MM.1S (cell line): ENCODE results near the gene NABP1.

Source experiments
- EZH2phosphoT487 ChIP-seq: fragments of 300-600 bp; sonication (generic); IDR thresholded peaks from 2 replicates; pipeline ENCODE4 v1.6.1; 2018; ENCODE audit warnings: antibody characterized with exemption, low read length
- TF ChIP-seq, protein P1 (sequence below): fragments of 300-600 bp; sonication (generic); IDR thresholded peaks from 2 replicates; pipeline ENCODE4 v1.5.1; 2016; ENCODE audit warnings: antibody characterized with exemption, low read length, mixed read lengths

- TF ChIP-seq, protein P1, sequence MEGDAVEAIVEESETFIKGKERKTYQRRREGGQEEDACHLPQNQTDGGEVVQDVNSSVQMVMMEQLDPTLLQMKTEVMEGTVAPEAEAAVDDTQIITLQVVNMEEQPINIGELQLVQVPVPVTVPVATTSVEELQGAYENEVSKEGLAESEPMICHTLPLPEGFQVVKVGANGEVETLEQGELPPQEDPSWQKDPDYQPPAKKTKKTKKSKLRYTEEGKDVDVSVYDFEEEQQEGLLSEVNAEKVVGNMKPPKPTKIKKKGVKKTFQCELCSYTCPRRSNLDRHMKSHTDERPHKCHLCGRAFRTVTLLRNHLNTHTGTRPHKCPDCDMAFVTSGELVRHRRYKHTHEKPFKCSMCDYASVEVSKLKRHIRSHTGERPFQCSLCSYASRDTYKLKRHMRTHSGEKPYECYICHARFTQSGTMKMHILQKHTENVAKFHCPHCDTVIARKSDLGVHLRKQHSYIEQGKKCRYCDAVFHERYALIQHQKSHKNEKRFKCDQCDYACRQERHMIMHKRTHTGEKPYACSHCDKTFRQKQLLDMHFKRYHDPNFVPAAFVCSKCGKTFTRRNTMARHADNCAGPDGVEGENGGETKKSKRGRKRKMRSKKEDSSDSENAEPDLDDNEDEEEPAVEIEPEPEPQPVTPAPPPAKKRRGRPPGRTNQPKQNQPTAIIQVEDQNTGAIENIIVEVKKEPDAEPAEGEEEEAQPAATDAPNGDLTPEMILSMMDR, result no peak
- TF ChIP-seq EZH2phosphoT487, result no peak
Observed at GRCh38 chr2:191636586-191636985, 41.4 kb upstream of the NABP1 start.
